Activated CD4-positive, alpha-beta T cell treated with anti-CD3 and anti-CD28 coated beads, Interleukin-10, Interleukin-2, amounts not matched to agents 100 ng/mL and 50 ng/mL, durations not matched to agents 16 hours and 8 hours (primary cell): Measurements from ENCODE around the gene RBMY1A1.
"Not testable (repeated sequence)": the region's sequence is repeated elsewhere in the genome, so short reads cannot be mapped to it uniquely, and the experiment has no call there.

Experiments used
- DNase-seq: peaks from one replicate; pipeline ENCODE4 v3.0.0-alpha.2; 2020

RBMY1A1 gene

DNA sequence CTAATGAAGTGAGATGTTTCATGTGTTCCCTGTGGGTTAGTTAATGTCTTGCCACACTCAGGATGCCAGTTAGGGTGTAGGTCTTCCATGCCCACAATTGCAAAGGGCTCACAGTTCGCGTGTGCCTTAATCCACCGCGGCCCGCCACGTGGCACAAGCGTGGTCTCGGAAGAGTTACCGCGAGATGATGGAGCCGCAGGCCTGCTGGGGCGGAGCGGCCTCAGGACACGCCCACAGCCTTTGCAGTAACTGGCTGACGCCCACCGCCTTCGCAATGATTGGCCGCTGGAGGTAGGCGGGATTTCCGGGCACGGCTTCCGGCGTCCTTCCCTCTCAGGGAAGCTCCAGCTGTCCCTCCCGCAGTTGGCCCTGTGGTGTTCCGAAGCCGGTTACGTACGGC lies at the start of gene RBMY1A1:
Gene RBMY1A1 (plus strand): TSS at position 301 of the 400 bp plus-strand sequence. CDS start 2,013 bp downstream, outside the sequence.
- not testable (repeated sequence) for DNase-seq

DNA sequence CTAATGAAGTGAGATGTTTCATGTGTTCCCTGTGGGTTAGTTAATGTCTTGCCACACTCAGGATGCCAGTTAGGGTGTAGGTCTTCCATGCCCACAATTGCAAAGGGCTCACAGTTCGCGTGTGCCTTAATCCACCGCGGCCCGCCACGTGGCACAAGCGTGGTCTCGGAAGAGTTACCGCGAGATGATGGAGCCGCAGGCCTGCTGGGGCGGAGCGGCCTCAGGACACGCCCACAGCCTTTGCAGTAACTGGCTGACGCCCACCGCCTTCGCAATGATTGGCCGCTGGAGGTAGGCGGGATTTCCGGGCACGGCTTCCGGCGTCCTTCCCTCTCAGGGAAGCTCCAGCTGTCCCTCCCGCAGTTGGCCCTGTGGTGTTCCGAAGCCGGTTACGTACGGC lies 23.6 kb upstream of the RBMY1A1 start, which contains the start of gene RBMY1B:
Gene RBMY1B (plus strand): TSS at position 301 of the 400 bp plus-strand sequence. CDS start 2,013 bp downstream, outside the sequence.
- not testable (repeated sequence) for DNase-seq

DNA sequence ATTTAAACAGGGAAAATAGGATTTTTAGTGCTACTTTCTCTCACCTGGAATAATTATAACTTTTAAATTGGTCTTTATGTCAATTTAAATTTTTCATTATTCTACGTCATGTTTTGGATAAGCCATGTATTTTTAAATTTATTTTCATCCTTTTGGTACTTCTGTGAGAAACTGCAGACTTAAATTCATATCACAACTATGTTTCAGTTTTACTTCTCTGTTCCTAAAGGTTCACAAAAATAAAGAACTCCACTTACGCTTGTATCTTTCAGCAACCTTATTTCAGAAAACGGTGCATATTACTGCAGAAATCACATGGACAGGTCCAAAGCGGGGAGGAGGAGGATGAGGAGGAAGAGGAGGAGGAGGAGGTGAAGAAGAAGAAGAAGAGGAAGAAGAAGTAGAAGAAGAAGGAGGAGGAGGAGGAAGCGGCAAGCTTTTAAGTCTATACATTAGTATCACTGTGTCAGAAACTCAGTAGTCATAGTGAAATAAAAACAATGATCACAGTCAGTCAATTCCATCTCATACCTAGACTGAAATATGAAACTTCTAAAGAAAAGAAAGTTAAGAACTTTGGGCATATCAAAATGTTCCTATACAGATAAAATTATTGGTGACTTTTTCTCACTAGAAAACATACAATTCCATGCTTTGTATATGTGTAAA lies 24.8 kb downstream of the RBMY1A1 start:
- not testable (repeated sequence) for DNase-seq

DNA sequence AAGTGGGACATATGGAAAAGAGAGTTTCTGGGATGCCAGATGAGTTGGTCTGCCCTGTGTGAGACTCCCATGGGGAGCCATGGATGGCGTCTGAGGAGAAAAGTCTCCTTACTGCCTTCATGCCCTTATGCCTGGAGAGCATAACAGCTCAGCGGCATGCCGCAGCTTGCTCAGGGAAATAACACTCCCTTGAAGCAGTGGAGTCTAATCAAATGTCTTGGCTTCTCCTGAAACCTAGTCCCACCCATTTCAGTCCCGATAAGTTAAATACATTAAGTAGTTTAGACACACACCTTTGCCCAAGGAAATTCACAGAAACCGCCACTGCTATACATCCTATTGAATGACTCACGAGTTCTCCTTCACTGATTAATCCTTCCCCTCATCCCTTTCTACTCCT lies 50.8 kb downstream of the RBMY1A1 start:
- no peak for DNase-seq

DNA sequence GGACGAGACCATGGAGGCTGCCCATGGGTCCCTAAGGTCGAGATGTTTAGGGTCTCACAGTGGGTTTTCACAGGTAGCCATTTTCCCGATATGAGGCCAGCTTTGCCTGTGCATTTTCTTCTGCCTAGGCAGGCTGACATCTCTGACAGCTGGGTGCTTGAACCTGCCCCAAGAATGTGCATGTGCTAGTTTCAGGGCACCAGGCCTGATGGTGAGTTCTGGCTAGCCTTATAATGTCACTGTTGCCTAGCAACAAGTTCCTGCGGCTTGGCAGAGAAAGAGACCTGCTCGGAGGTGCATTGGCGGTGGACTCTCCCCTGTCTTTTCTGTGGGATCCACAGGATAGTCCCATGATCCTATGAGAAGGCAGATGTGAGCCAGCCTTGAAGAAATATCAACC lies 51.8 kb downstream of the RBMY1A1 start:
- not testable (repeated sequence) for DNase-seq

DNA sequence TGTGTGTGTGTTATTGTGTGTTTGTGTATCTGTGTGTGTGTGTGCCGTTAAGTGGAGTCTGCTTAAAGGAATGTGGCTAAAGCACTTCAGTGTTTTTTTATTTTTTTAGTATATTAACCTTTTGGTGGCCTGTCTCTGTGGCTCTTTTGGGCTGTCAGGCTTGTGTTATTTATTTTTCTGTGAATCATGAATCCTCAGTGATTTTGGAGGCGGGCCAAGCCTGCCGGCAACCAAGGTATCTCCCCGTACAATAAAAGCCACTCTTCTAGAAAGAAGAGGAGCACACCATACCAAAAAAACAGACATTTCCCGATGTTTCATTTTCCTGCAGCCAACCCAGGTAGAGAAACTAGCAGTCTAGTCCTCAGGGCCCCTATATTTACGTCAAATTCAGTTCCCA lies 57.4 kb downstream of the RBMY1A1 start:
- no peak for DNase-seq

DNA sequence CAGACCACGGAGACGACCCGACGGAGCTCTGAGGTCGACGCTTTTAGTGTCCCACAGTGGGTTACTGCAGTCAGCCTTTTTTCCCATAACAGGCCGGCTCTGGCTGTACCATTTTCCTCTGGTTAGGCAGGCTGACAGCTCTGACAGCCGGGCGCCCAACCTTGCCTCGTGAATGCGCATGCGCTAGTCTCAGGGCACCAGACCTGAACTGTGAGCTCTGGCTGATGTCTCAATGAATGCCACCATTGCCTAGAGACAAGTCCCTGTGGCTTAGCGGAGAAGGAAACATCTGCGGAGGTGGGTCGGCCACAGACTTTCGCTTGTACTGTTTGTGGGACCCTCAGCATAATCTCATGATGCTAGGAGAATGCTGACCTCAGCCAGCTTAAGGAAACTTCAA lies 61.6 kb downstream of the RBMY1A1 start:
- DNase-seq = not testable (repeated sequence)
